ENCODE measurements around the gene CHRNB1. TPM values are rescaled to one million over a fixed set of nuclear protein-coding genes. Genes with fewer than 3 reads are reported as not detected.

The CHRNB1 gene
- total and polyA plus RNA-seq, 5 donors from 2014 or later: 7.6 to 28.7 (median 26.2) TPM

DNA sequence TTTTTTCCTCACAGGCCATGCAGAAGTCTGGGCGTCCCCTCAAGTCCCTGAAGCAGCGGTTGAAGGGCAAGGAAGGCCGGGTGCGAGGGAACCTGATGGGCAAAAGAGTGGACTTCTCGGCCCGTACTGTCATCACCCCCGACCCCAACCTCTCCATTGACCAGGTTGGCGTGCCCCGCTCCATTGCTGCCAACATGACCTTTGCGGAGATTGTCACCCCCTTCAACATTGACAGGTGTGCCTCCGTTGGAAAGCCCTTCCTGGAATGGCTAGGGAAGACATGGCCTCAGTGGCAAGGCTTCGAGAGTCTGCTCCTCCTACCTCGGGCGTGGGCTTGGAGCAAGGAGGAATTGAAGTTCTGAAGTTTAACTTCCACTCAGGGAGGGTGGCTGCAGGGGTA is 52.8 kb downstream of the CHRNB1 start:
- peaks cover 0 to 2% (median 0%) of the 10 kb centered on the region in 7 donors for H3K9me3 Mint-ChIP-seq
- DNase-seq (no peak), ATAC-seq (ENCODE audit: low read depth in 2 of 2) (no peak)
- Histone ChIP-seq H3K4me1 (ENCODE audit: control insufficient read depth, insufficient read depth, low read length, poor library complexity, severe bottlenecking) (no peaks in the 10 kb centered on the region), H3K36me3 (ENCODE audit: control insufficient read depth, insufficient read depth, low read length) (peaks cover 84% of the 10 kb centered on the region), H3K27ac (ENCODE audit: insufficient read depth, low read length, poor library complexity, severe bottlenecking) (no peak overlapping the region), H3K9me3 (ENCODE audit: control insufficient read depth in 2 of 2, low read length in 2 of 2) (no peaks in the 10 kb centered on the region), H3K27me3 (ENCODE audit: control insufficient read depth, insufficient read depth, low read length) (no peaks in the 10 kb centered on the region), H3K4me3 (ENCODE audit: low read depth, low read length) (no peak overlapping the region)
- H3K4me1 Mint-ChIP-seq: peaks cover 6 to 17% (median 15%) of the 10 kb centered on the region in 4 donors
- H3K4me3 Mint-ChIP-seq: no peak overlapping the region
- H3K27me3 Mint-ChIP-seq: no peaks in the 10 kb centered on the region
- H3K27ac Mint-ChIP-seq: no peak overlapping the region
- H3K36me3 Mint-ChIP-seq: peaks cover 43% of the 10 kb centered on the region

DNA sequence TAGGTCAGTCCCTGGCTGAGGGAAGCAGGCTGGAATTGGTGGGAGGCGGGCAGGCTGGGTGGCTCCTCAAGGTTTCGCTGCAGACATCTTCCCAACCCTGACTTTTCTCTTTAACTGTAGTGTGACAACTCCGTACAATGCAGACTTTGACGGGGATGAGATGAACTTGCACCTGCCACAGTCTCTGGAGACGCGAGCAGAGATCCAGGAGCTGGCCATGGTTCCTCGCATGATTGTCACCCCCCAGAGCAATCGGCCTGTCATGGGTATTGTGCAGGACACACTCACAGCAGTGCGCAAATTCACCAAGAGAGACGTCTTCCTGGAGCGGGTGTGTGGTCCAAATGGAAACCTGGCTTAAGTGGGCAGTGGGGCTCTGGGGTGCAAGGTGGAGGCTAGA is 54.3 kb downstream of the CHRNB1 start:
- no peak for ATAC-seq (ENCODE audit: low read depth in 2 of 2)
- peaks cover 88% of the 10 kb centered on the region for H3K36me3 ChIP-seq (ENCODE audit: control insufficient read depth, insufficient read depth, low read length)

DNA sequence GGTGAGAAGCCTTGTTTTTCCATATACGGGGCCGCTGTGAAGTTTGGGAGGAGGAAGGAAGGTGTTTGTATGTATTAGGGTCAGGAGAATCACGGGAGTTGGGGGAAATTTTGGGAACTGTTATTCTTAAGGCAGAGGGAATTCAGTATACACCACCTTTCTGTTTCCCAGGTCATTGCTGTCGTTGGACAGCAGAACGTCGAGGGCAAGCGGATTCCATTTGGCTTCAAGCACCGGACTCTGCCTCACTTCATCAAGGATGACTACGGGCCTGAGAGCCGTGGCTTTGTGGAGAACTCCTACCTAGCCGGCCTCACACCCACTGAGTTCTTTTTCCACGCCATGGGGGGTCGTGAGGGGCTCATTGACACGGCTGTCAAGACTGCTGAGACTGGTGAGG is 56.9 kb downstream of the CHRNB1 start:
- Mint-ChIP-seq H3K4me1 (peaks cover 0 to 2% (median 0%) of the 10 kb centered on the region in 4 donors), H3K27ac (peak overlapping the region in 1 of 3 donors; percentile 72), H3K36me3 (peaks cover 47% of the 10 kb centered on the region), H3K27me3 (no peaks in the 10 kb centered on the region), H3K9me3 (peaks cover 0 to 2% (median 0%) of the 10 kb centered on the region in 7 donors), H3K4me3 (no peak overlapping the region)
- H3K4me3 ChIP-seq (ENCODE audit: low read depth, low read length): no peak overlapping the region
- H3K27ac ChIP-seq (ENCODE audit: insufficient read depth, low read length, poor library complexity, severe bottlenecking): no peak overlapping the region
- no peaks in the 10 kb centered on the region for H3K27me3 ChIP-seq (ENCODE audit: control insufficient read depth, insufficient read depth, low read length)
- DNase-seq: no peak
- H3K9me3 ChIP-seq (ENCODE audit: control insufficient read depth in 2 of 2, low read length in 2 of 2): no peaks in the 10 kb centered on the region
- peaks cover 95% of the 10 kb centered on the region for H3K36me3 ChIP-seq (ENCODE audit: control insufficient read depth, insufficient read depth, low read length)
- H3K4me1 ChIP-seq (ENCODE audit: control insufficient read depth, insufficient read depth, low read length, poor library complexity, severe bottlenecking): no peaks in the 10 kb centered on the region
- no peak for ATAC-seq (ENCODE audit: low read depth in 2 of 2)

More for the DNA sequence above, 54.3 kb downstream of the CHRNB1 start:
- DNase-seq: no peak
- peaks cover 44% of the 10 kb centered on the region for H3K36me3 Mint-ChIP-seq
- Histone ChIP-seq H3K9me3 (ENCODE audit: control insufficient read depth in 2 of 2, low read length in 2 of 2) (no peaks in the 10 kb centered on the region), H3K4me3 (ENCODE audit: low read depth, low read length) (no peak overlapping the region), H3K27ac (ENCODE audit: insufficient read depth, low read length, poor library complexity, severe bottlenecking) (no peak overlapping the region), H3K4me1 (ENCODE audit: control insufficient read depth, insufficient read depth, low read length, poor library complexity, severe bottlenecking) (no peaks in the 10 kb centered on the region), H3K27me3 (ENCODE audit: control insufficient read depth, insufficient read depth, low read length) (no peaks in the 10 kb centered on the region)
- H3K9me3 Mint-ChIP-seq: peaks cover 0 to 2% (median 0%) of the 10 kb centered on the region in 7 donors
- no peak overlapping the region for H3K4me3 Mint-ChIP-seq
- peaks cover 0 to 3% (median 2%) of the 10 kb centered on the region in 4 donors for H3K4me1 Mint-ChIP-seq
- H3K27me3 Mint-ChIP-seq: no peaks in the 10 kb centered on the region
- no peak overlapping the region for H3K27ac Mint-ChIP-seq

DNA sequence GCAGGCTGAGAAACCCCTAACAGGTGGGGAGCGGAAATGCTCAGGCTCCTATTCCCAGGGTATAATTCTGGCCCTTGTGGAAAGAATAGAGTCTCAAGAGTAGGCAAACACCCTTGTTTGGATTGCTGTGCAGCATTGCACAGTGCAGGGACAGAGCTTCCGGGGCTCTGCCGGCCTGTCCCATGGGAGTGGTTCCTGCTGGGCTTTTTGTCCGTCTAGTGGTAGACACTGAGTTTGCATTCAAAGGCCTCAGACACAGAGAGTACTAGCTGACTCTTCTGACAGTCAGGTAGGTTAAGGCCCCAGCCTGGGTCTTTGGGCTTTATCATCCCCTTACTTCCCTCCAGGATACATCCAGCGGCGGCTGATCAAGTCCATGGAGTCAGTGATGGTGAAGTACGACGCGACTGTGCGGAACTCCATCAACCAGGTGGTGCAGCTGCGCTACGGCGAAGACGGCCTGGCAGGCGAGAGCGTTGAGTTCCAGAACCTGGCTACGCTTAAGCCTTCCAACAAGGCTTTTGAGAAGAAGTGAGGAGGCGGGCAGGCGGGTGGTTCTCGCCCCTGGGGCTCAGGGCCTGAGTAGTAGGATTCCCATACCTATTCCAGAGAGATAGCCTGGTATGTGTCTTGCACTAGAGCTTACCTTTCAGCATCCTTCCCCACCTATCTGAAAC is 57.4 kb downstream of the CHRNB1 start:
- Mint-ChIP-seq H3K9me3 (peaks cover 0 to 2% (median 0%) of the 10 kb centered on the region in 7 donors), H3K4me1 (no peaks in the 10 kb centered on the region), H3K27me3 (no peaks in the 10 kb centered on the region), H3K27ac (no peak overlapping the region), H3K36me3 (peaks cover 42% of the 10 kb centered on the region), H3K4me3 (no peak overlapping the region)
- H3K27ac ChIP-seq (ENCODE audit: insufficient read depth, low read length, poor library complexity, severe bottlenecking): no peak overlapping the region
- H3K4me3 ChIP-seq (ENCODE audit: low read depth, low read length): no peak overlapping the region
- no peaks in the 10 kb centered on the region for H3K4me1 ChIP-seq (ENCODE audit: control insufficient read depth, insufficient read depth, low read length, poor library complexity, severe bottlenecking)
- no peaks in the 10 kb centered on the region for H3K27me3 ChIP-seq (ENCODE audit: control insufficient read depth, insufficient read depth, low read length)
- ATAC-seq (ENCODE audit: low read depth in 2 of 2) (no peak), DNase-seq (no peak)
- H3K36me3 ChIP-seq (ENCODE audit: control insufficient read depth, insufficient read depth, low read length): peaks cover 95% of the 10 kb centered on the region
- H3K9me3 ChIP-seq (ENCODE audit: control insufficient read depth in 2 of 2, low read length in 2 of 2): no peaks in the 10 kb centered on the region

DNA sequence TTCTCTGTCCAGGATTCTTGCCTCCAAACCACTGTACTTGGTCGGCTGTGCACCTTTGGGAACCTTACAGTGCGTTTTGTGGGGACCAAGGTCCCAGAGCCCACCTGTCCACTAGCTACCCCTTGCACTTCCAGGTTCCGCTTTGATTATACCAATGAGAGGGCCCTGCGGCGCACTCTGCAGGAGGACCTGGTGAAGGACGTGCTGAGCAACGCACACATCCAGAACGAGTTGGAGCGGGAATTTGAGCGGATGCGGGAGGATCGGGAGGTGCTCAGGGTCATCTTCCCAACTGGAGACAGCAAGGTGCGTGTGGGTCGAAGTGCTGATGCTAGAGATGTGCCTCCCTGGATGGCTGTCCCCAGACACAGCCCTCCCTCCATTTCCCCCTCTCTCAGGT is 58.1 kb downstream of the CHRNB1 start:
- Mint-ChIP-seq H3K27ac (no peak overlapping the region), H3K9me3 (peaks cover 0 to 2% (median 0%) of the 10 kb centered on the region in 7 donors), H3K36me3 (peaks cover 43% of the 10 kb centered on the region), H3K27me3 (no peaks in the 10 kb centered on the region), H3K4me1 (no peaks in the 10 kb centered on the region), H3K4me3 (no peak overlapping the region)
- DNase-seq (no peak), ATAC-seq (ENCODE audit: low read depth in 2 of 2) (no peak)
- Histone ChIP-seq H3K27me3 (ENCODE audit: control insufficient read depth, insufficient read depth, low read length) (no peaks in the 10 kb centered on the region), H3K27ac (ENCODE audit: insufficient read depth, low read length, poor library complexity, severe bottlenecking) (no peak overlapping the region), H3K4me3 (ENCODE audit: low read depth, low read length) (no peak overlapping the region), H3K36me3 (ENCODE audit: control insufficient read depth, insufficient read depth, low read length) (peaks cover 92% of the 10 kb centered on the region), H3K4me1 (ENCODE audit: control insufficient read depth, insufficient read depth, low read length, poor library complexity, severe bottlenecking) (no peaks in the 10 kb centered on the region), H3K9me3 (ENCODE audit: control insufficient read depth in 2 of 2, low read length in 2 of 2) (no peaks in the 10 kb centered on the region)

DNA sequence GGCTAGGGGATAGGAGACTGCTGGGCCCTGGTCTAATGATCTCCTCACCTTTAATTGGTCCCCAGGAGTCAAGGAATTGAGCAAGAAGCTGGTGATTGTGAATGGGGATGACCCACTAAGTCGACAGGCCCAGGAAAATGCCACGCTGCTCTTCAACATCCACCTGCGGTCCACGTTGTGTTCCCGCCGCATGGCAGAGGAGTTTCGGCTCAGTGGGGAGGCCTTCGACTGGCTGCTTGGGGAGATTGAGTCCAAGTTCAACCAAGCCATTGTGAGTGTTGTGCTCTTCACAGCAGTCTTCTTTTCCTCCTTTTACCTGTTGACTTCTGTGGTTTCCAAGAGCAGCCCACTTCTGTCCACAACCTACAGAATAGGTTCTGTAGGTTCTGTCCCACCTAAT is 58.7 kb downstream of the CHRNB1 start:
- H3K36me3 ChIP-seq (ENCODE audit: control insufficient read depth, insufficient read depth, low read length): peaks cover 92% of the 10 kb centered on the region
- H3K4me1 Mint-ChIP-seq: no peaks in the 10 kb centered on the region
- no peaks in the 10 kb centered on the region for H3K27me3 Mint-ChIP-seq
- H3K9me3 Mint-ChIP-seq: peaks cover 0 to 2% (median 0%) of the 10 kb centered on the region in 7 donors
- no peak for DNase-seq
- no peaks in the 10 kb centered on the region for H3K4me1 ChIP-seq (ENCODE audit: control insufficient read depth, insufficient read depth, low read length, poor library complexity, severe bottlenecking)
- no peak overlapping the region for H3K4me3 Mint-ChIP-seq
- H3K9me3 ChIP-seq (ENCODE audit: control insufficient read depth in 2 of 2, low read length in 2 of 2): no peaks in the 10 kb centered on the region
- peak overlapping the region in 1 of 3 donors; percentile 11 for H3K27ac Mint-ChIP-seq
- no peak for ATAC-seq (ENCODE audit: low read depth in 2 of 2)
- no peak overlapping the region for H3K27ac ChIP-seq (ENCODE audit: insufficient read depth, low read length, poor library complexity, severe bottlenecking)
- no peak overlapping the region for H3K4me3 ChIP-seq (ENCODE audit: low read depth, low read length)
- H3K27me3 ChIP-seq (ENCODE audit: control insufficient read depth, insufficient read depth, low read length): no peaks in the 10 kb centered on the region
- peaks cover 47% of the 10 kb centered on the region for H3K36me3 Mint-ChIP-seq

Other genes with a start within 250 kb of the CHRNB1 start
Only the 30 nearest of the 40 such genes appear.
- gene CLDN7, start 182.6 kb upstream of the CHRNB1 start, total RNA-seq: not detected
- 1 to 10 TPM in 2 of 4 donors, under 1 TPM in 2; 0.55 to 2.0 (median 1.3) TPM for gene CLDN7, start 182.6 kb upstream of the CHRNB1 start, polyA plus RNA-seq
- not detected for gene SLC2A4, start 163.3 kb upstream of the CHRNB1 start, total RNA-seq
- gene SLC2A4, start 163.3 kb upstream of the CHRNB1 start, polyA plus RNA-seq: not detected
- gene YBX2, start 150.4 kb upstream of the CHRNB1 start, total RNA-seq: not detected
- not detected for gene YBX2, start 150.4 kb upstream of the CHRNB1 start, polyA plus RNA-seq
- gene EIF5A, start 137.4 kb upstream of the CHRNB1 start, total RNA-seq: 485 TPM
- 100 to 1,000 TPM; 210 to 631 (median 398) TPM for gene EIF5A, start 137.4 kb upstream of the CHRNB1 start, polyA plus RNA-seq
- gene GPS2, start 129.7 kb upstream of the CHRNB1 start, total RNA-seq: 129 TPM
- 100 to 1,000 TPM in 2 of 4 donors, 10 to 100 TPM in 2; 79.3 to 107 (median 96.5) TPM for gene GPS2, start 129.7 kb upstream of the CHRNB1 start, polyA plus RNA-seq
- gene NEURL4, start 115.7 kb upstream of the CHRNB1 start, total RNA-seq: 39.5 TPM
- 1 to 10 TPM in 2 of 4 donors, under 1 TPM in 2; 0.27 to 1.2 (median 0.83) TPM for gene NEURL4, start 115.7 kb upstream of the CHRNB1 start, polyA plus RNA-seq
- gene ACAP1, start 108.5 kb upstream of the CHRNB1 start, total RNA-seq: 723 TPM
- gene ACAP1, start 108.5 kb upstream of the CHRNB1 start, polyA plus RNA-seq: 100 to 1,000 TPM; 194 to 259 (median 213) TPM
- 1.3 TPM for gene KCTD11, start 92.9 kb upstream of the CHRNB1 start, total RNA-seq
- 1 to 10 TPM; 2.6 to 4.0 (median 2.9) TPM for gene KCTD11, start 92.9 kb upstream of the CHRNB1 start, polyA plus RNA-seq
- gene TMEM95, start 89.9 kb upstream of the CHRNB1 start, total RNA-seq: not detected
- not detected for gene TMEM95, start 89.9 kb upstream of the CHRNB1 start, polyA plus RNA-seq
- 4.8 TPM for gene TNK1, start 64.0 kb upstream of the CHRNB1 start, total RNA-seq
- 1 to 10 TPM in 3 of 4 donors, under 1 TPM in 1; 0.42 to 3.8 (median 1.4) TPM for gene TNK1, start 64.0 kb upstream of the CHRNB1 start, polyA plus RNA-seq
- gene PLSCR3, start 50.5 kb upstream of the CHRNB1 start, total RNA-seq: 113 TPM
- 100 to 1,000 TPM; 148 to 174 (median 153) TPM for gene PLSCR3, start 50.5 kb upstream of the CHRNB1 start, polyA plus RNA-seq
- gene TMEM256, start 41.0 kb upstream of the CHRNB1 start, total RNA-seq: 23.0 TPM
- gene TMEM256, start 41.0 kb upstream of the CHRNB1 start, polyA plus RNA-seq: 10 to 100 TPM; 64.9 to 80.9 (median 66.7) TPM
- gene NLGN2, start 37.2 kb upstream of the CHRNB1 start, total RNA-seq: 3.6 TPM
- not detected for gene NLGN2, start 37.2 kb upstream of the CHRNB1 start, polyA plus RNA-seq
- gene SPEM1, start 24.7 kb upstream of the CHRNB1 start, total RNA-seq: not detected
- not detected for gene SPEM1, start 24.7 kb upstream of the CHRNB1 start, polyA plus RNA-seq
- not detected for gene SPEM2, start 19.4 kb upstream of the CHRNB1 start, total RNA-seq
- not detected for gene SPEM2, start 19.4 kb upstream of the CHRNB1 start, polyA plus RNA-seq
- not detected for gene SPEM3, start 16.2 kb upstream of the CHRNB1 start, total RNA-seq
- gene SPEM3, start 16.2 kb upstream of the CHRNB1 start, polyA plus RNA-seq: not detected
- 16.8 TPM for gene TMEM102, start 9.6 kb upstream of the CHRNB1 start, total RNA-seq
- gene TMEM102, start 9.6 kb upstream of the CHRNB1 start, polyA plus RNA-seq: 10 to 100 TPM; 22.3 to 28.4 (median 24.2) TPM
- 3.3 TPM for gene FGF11, start 5.5 kb upstream of the CHRNB1 start, total RNA-seq
- gene FGF11, start 5.5 kb upstream of the CHRNB1 start, polyA plus RNA-seq: under 1 TPM in 3 of 4 donors, not detected in 1; 0.07 to 0.27 (median 0.18) TPM
- gene ZBTB4, start 34.6 kb downstream of the CHRNB1 start, total RNA-seq: 53.5 TPM
- 10 to 100 TPM in 3 of 4 donors, 1 to 10 TPM in 1; 8.3 to 14.0 (median 11.0) TPM for gene ZBTB4, start 34.6 kb downstream of the CHRNB1 start, polyA plus RNA-seq
- not detected for gene SLC35G6, start 36.4 kb downstream of the CHRNB1 start, total RNA-seq
- gene SLC35G6, start 36.4 kb downstream of the CHRNB1 start, polyA plus RNA-seq: not detected
- 568 TPM for gene POLR2A, start 39.3 kb downstream of the CHRNB1 start, total RNA-seq
- gene POLR2A, start 39.3 kb downstream of the CHRNB1 start, polyA plus RNA-seq: 10 to 100 TPM; 32.3 to 44.0 (median 37.2) TPM
- gene TNFSF12, start 104.0 kb downstream of the CHRNB1 start, total RNA-seq: 46.9 TPM
- gene TNFSF12, start 104.0 kb downstream of the CHRNB1 start, polyA plus RNA-seq: 10 to 100 TPM; 35.5 to 49.6 (median 41.9) TPM
- gene TNFSF13, start 113.7 kb downstream of the CHRNB1 start, total RNA-seq: 1.6 TPM
- gene TNFSF13, start 113.7 kb downstream of the CHRNB1 start, polyA plus RNA-seq: under 1 TPM in 3 of 4 donors, not detected in 1; 0.41 to 0.52 (median 0.44) TPM
- gene SENP3, start 116.9 kb downstream of the CHRNB1 start, total RNA-seq: 30.7 TPM
- 10 to 100 TPM; 10.1 to 16.1 (median 11.8) TPM for gene SENP3, start 116.9 kb downstream of the CHRNB1 start, polyA plus RNA-seq
- 0.25 TPM for gene CD68, start 134.6 kb downstream of the CHRNB1 start, total RNA-seq
- 1 to 10 TPM in 1 of 4 donors, under 1 TPM in 2, not detected in 1; 0.65 to 1.2 (median 0.89) TPM for gene CD68, start 134.6 kb downstream of the CHRNB1 start, polyA plus RNA-seq
- 40.0 TPM for gene MPDU1, start 138.8 kb downstream of the CHRNB1 start, total RNA-seq
- gene MPDU1, start 138.8 kb downstream of the CHRNB1 start, polyA plus RNA-seq: 10 to 100 TPM; 41.0 to 63.7 (median 48.4) TPM
- not detected for gene SOX15, start 145.0 kb downstream of the CHRNB1 start, total RNA-seq
- gene SOX15, start 145.0 kb downstream of the CHRNB1 start, polyA plus RNA-seq: not detected
- 28.7 TPM for gene FXR2, start 169.8 kb downstream of the CHRNB1 start, total RNA-seq
- 10 to 100 TPM in 2 of 4 donors, 1 to 10 TPM in 2; 9.7 to 13.9 (median 10.4) TPM for gene FXR2, start 169.8 kb downstream of the CHRNB1 start, polyA plus RNA-seq
- gene SAT2, start 182.8 kb downstream of the CHRNB1 start, total RNA-seq: 36.9 TPM
- 10 to 100 TPM; 26.7 to 36.5 (median 30.3) TPM for gene SAT2, start 182.8 kb downstream of the CHRNB1 start, polyA plus RNA-seq
- not detected for gene SHBG, start 185.1 kb downstream of the CHRNB1 start, total RNA-seq
- gene SHBG, start 185.1 kb downstream of the CHRNB1 start, polyA plus RNA-seq: not detected

All from CD4-positive, CD25-positive, alpha-beta regulatory T cell (primary cell).